Upper lobe of left lung (tissue), 4 donors: ENCODE results near the gene YPEL2.

ENCODE experiments used
- CTCF ChIP-seq, 6 experiments: fragments of 450-650 bp in 4 of 6; fragments of 200-600 bp in 2 of 6; sonication (generic) in 2 of 6; IDR thresholded peaks; one replicate each; pipeline ENCODE4 v1.5.1; 2016 to 2019; ENCODE audit warnings: antibody characterized with exemption in 6 of 6
- EP300 ChIP-seq, 4 donors: sonication (generic); formaldehyde crosslinking; IDR thresholded peaks; one replicate each; pipeline ENCODE4 v1.5.1; 2017; ENCODE audit warnings: antibody characterized with exemption in 4 of 4, control low read depth in 2 of 4
- POLR2A ChIP-seq, 4 donors: fragments of 450-650 bp; IDR thresholded peaks; one replicate each; pipeline ENCODE4 v1.5.1; 2016 to 2017; ENCODE audit warnings: antibody characterized with exemption in 4 of 4, mild to moderate bottlenecking in 2 of 4
- POLR2AphosphoS5 ChIP-seq, 2 donors: sonication (generic); formaldehyde crosslinking; IDR thresholded peaks; one replicate each; pipeline ENCODE4 v1.5.1; 2017; ENCODE audit warnings: antibody characterized with exemption in 2 of 2

- no peak for TF ChIP-seq CTCF (IDR thresholded peaks at IDR 0.05)
- no peak for TF ChIP-seq POLR2AphosphoS5 (IDR thresholded peaks at IDR 0.05)
- no peak for TF ChIP-seq POLR2A (IDR thresholded peaks at IDR 0.05)
- no peak for TF ChIP-seq EP300 (IDR thresholded peaks at IDR 0.05)
These were observed 14.9 kb downstream of the YPEL2 start for GRCh38 chr17:59346341-59346740.
